Spleen (tissue), 7 donors: ENCODE data around the gene ATP5F1A.

Source experiments
- POLR2A ChIP-seq, 3 donors: fragments of 450-650 bp; IDR thresholded peaks; one replicate each; pipeline ENCODE4 v1.5.1; 2017; ENCODE audit warnings: antibody characterized with exemption in 3 of 3, mild to moderate bottlenecking in 1 of 3
- POLR2AphosphoS5 ChIP-seq, 3 donors: sonication (generic); formaldehyde crosslinking; IDR thresholded peaks; one replicate each; pipeline ENCODE4 v1.5.1; 2017; ENCODE audit warnings: antibody characterized with exemption in 3 of 3
- TF ChIP-seq, protein P1 (sequence below), 11 experiments: fragments of 200-600 bp in 7 of 11; fragments of 450-650 bp in 4 of 11; sonication (generic) in 4 of 11; IDR thresholded peaks in 8 of 11; conservative IDR thresholded peaks in 3 of 11; 1 replicate in 7 of 11; 2 replicates in 4 of 11; pipeline versions ENCODE4 v1.4.0 to v1.8.0; 2016 to 2021; ENCODE audit warnings: antibody characterized with exemption in 11 of 11, inconsistent platforms in 4 of 11, mild to moderate bottlenecking in 1 of 11
- donor health status: DM: no; HTN: no; CAD: no; lungs with moderate emphysema.
- donor health status: DM: no; HTN: no; CAD: no.
- donor health status: DM: no; HTN: no; CAD: no.

- TF ChIP-seq, protein P1, sequence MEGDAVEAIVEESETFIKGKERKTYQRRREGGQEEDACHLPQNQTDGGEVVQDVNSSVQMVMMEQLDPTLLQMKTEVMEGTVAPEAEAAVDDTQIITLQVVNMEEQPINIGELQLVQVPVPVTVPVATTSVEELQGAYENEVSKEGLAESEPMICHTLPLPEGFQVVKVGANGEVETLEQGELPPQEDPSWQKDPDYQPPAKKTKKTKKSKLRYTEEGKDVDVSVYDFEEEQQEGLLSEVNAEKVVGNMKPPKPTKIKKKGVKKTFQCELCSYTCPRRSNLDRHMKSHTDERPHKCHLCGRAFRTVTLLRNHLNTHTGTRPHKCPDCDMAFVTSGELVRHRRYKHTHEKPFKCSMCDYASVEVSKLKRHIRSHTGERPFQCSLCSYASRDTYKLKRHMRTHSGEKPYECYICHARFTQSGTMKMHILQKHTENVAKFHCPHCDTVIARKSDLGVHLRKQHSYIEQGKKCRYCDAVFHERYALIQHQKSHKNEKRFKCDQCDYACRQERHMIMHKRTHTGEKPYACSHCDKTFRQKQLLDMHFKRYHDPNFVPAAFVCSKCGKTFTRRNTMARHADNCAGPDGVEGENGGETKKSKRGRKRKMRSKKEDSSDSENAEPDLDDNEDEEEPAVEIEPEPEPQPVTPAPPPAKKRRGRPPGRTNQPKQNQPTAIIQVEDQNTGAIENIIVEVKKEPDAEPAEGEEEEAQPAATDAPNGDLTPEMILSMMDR (IDR thresholded peaks at IDR 0.05 in 8 of 11, conservative IDR thresholded peaks at IDR 0.05 in 3 of 11), result no peak
- TF ChIP-seq POLR2AphosphoS5 (IDR thresholded peaks at IDR 0.05), result no peak
- no peak for TF ChIP-seq POLR2A (IDR thresholded peaks at IDR 0.05)
These were observed 25.7 kb downstream of the ATP5F1A start for GRCh38 chr18:46072376-46072867.
